MM.1S (cell line): ENCODE results near the gene PPL.
A peak's percentile ranks its signal among the peaks of the same experiment; 100 is the strongest.

Experiments used
- DNase-seq: peaks from one replicate; pipeline ENCODE4 v3.0.0-alpha.2; 2015
- H2AFZ ChIP-seq: fragments of 300-600 bp; sonication (generic); 2 replicates; pipeline ENCODE4 v1.6.0; 2016; ENCODE audit warnings: antibody characterized with exemption, low read length
- H3F3A ChIP-seq: fragments of 300-600 bp; sonication (generic); 2 replicates; pipeline ENCODE4 v1.6.1; 2016; ENCODE audit warnings: mild to moderate bottlenecking, antibody characterized with exemption, low read length, moderate library complexity, mixed read lengths; ENCODE audit not compliant: insufficient read depth
- H3K27ac ChIP-seq: fragments of 300-600 bp; sonication (generic); 2 replicates; pipeline ENCODE4 v1.5.1; 2016; ENCODE audit warnings: mild to moderate bottlenecking, low read length
- H3K27me3 ChIP-seq: fragments of 300-600 bp; sonication (generic); replicated peaks from 2 replicates; pipeline ENCODE4 v1.6.0; 2016; ENCODE audit warnings: low read length; ENCODE audit not compliant: insufficient read depth
- H3K36me3 ChIP-seq: fragments of 300-600 bp; sonication (generic); replicated peaks from 2 replicates; pipeline ENCODE4 v1.6.1; 2016; ENCODE audit warnings: mild to moderate bottlenecking, low read length, mixed read lengths; ENCODE audit not compliant: insufficient read depth
- H3K4me1 ChIP-seq: fragments of 300-600 bp; sonication (generic); 2 replicates; pipeline ENCODE4 v1.6.1; 2016; ENCODE audit warnings: low read length, mixed read lengths
- H3K4me2 ChIP-seq: fragments of 300-600 bp; sonication (generic); 2 replicates; pipeline ENCODE4 v1.6.0; 2016; ENCODE audit warnings: low read depth, low read length
- H3K4me3 ChIP-seq: fragments of 300-600 bp; sonication (generic); 2 replicates; pipeline ENCODE4 v1.5.1; 2016; ENCODE audit warnings: low read length, mixed read lengths
- H3K79me2 ChIP-seq: fragments of 300-600 bp; sonication (generic); 2 replicates; pipeline ENCODE4 v1.6.1; 2016; ENCODE audit warnings: mixed run types, low read length, mixed read lengths
- H3K9ac ChIP-seq: fragments of 300-600 bp; sonication (generic); 2 replicates; pipeline ENCODE4 v1.6.1; 2016; ENCODE audit warnings: low read length, mixed read lengths
- H3K9me2 ChIP-seq: fragments of 300-600 bp; sonication (generic); replicated peaks from 2 replicates; pipeline ENCODE4 v1.6.1; 2016; ENCODE audit warnings: mild to moderate bottlenecking, low read length, mixed read lengths; ENCODE audit not compliant: insufficient read depth
- H3K9me3 ChIP-seq: fragments of 300-600 bp; sonication (generic); replicated peaks from 2 replicates; pipeline ENCODE4 v1.6.1; 2016; ENCODE audit warnings: mild to moderate bottlenecking, low read length, mixed read lengths; ENCODE audit not compliant: insufficient read depth
- H4K20me1 ChIP-seq: fragments of 300-600 bp; sonication (generic); 2 replicates; pipeline ENCODE4 v1.6.1; 2016; ENCODE audit warnings: mild to moderate bottlenecking, low read length, moderate library complexity, mixed read lengths; ENCODE audit not compliant: insufficient read depth
- EZH2 ChIP-seq: fragments of 300-600 bp; sonication (generic); optimal IDR thresholded peaks from 2 replicates; pipeline ENCODE3; 2017; ENCODE audit warnings: low read depth, mild to moderate bottlenecking, antibody characterized with exemption, low read length, mixed read lengths
- EZH2phosphoT487 ChIP-seq: fragments of 300-600 bp; sonication (generic); IDR thresholded peaks from 2 replicates; pipeline ENCODE4 v1.6.1; 2018; ENCODE audit warnings: antibody characterized with exemption, low read length
- TF ChIP-seq, protein P1 (sequence below): fragments of 300-600 bp; sonication (generic); IDR thresholded peaks from 2 replicates; pipeline ENCODE4 v1.5.1; 2016; ENCODE audit warnings: antibody characterized with exemption, low read length, mixed read lengths

PPL gene

DNA sequence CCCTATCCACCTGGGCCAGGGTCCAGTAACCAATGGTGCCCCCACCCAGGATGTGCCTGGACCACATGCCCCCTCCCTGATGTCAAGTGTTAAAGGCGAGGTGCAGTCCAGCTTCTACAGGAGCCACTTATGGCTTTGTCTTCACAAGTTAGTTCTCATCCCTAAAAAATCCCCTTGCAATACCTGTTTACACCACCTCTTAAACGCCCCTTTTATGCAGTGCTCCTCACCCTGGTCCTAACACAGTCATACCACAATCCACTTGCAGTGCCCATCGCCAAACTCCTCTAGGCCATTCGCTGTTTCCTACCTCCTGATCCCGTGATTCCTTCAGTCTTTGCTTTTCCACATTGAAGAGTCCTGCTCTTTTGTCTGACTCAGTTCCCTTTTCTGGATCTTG, 97.0 kb downstream of the PPL start:
- Histone ChIP-seq H4K20me1 (no peaks in the 10 kb centered on the region), H3K9me3 (no peaks in the 10 kb centered on the region), H3K27me3 (no peaks in the 10 kb centered on the region), H3K4me1 (peaks cover 19% of the 10 kb centered on the region), H2AFZ (no peak overlapping the region), H3K9ac (no peak overlapping the region), H3K4me2 (no peak overlapping the region), H3K4me3 (no peak overlapping the region), H3F3A (peaks cover 18% of the 10 kb centered on the region), H3K79me2 (peaks cover 63% of the 10 kb centered on the region), H3K36me3 (peaks cover 5% of the 10 kb centered on the region; the same call in 1 of the 2 replicates), H3K27ac (no peak overlapping the region), H3K9me2 (no peaks in the 10 kb centered on the region)
- DNase-seq: no peak
- TF ChIP-seq EZH2phosphoT487 (no peak), EZH2 (no peak)
- TF ChIP-seq, protein P1, sequence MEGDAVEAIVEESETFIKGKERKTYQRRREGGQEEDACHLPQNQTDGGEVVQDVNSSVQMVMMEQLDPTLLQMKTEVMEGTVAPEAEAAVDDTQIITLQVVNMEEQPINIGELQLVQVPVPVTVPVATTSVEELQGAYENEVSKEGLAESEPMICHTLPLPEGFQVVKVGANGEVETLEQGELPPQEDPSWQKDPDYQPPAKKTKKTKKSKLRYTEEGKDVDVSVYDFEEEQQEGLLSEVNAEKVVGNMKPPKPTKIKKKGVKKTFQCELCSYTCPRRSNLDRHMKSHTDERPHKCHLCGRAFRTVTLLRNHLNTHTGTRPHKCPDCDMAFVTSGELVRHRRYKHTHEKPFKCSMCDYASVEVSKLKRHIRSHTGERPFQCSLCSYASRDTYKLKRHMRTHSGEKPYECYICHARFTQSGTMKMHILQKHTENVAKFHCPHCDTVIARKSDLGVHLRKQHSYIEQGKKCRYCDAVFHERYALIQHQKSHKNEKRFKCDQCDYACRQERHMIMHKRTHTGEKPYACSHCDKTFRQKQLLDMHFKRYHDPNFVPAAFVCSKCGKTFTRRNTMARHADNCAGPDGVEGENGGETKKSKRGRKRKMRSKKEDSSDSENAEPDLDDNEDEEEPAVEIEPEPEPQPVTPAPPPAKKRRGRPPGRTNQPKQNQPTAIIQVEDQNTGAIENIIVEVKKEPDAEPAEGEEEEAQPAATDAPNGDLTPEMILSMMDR: no peak

DNA sequence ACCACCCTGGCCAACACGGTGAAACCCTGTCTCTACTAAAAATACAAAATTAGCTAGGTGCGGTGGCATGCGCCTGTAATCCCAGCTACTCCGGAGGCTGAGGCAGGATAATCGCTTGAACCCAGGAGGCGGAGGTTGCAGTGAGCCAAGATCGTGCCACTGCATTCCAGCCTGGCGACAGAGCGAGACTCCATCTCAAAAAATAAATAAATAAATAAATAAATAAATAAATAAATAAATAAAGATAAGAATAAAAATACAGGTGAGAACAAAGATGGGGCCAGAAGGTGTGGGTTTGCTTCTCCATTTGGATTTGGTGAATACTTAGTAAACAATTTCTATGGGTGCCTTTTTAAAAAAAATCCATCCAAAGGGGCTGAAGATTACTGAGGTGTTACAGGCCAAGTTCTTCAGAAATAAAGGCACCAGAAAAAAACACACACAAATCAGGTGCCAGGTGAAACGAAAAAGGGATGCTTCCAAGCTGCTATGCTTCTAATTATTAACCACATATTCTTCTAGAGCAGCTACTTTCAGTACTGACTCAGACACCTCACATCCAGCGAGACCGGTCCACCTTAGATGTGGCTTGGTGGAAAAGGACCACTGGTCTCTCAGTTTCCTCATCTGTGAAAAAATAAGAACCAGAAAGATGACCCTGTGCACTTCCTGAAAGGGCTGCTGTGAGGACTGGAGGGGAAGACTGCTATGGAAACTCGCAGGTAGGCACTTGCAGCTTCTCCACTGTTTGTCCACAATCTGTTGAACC, 99.0 kb downstream of the PPL start:
- Histone ChIP-seq H3K36me3 (no peaks in the 10 kb centered on the region; the same call in 1 of the 2 replicates), H3K9ac (no peak overlapping the region)
- TF ChIP-seq, protein P1: no peak
- TF ChIP-seq EZH2phosphoT487 (no peak), EZH2 (no peak)

DNA sequence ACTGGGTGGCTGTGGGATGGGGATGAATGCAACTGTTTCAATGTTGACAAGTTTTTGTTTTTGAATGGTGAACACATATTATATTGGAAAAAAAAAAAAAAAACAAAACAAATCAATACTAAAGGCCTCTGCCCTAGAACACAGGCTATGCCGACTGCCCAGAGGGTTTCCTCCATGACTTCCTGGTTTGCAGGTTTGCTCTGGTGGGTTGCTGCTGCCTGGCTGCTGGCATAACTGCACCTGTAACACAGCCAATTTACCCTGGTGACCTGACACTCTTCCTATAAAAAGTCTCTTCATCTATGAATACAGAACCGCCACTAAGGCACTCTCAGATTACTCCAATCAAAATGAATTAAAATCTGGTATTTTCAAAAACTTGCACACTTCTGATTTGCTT, 100.2 kb downstream of the PPL start:
- H3F3A ChIP-seq: peaks cover 18% of the 10 kb centered on the region
- no peaks in the 10 kb centered on the region for H3K9me3 ChIP-seq
- no peaks in the 10 kb centered on the region for H4K20me1 ChIP-seq
- H3K4me1 ChIP-seq: peaks cover 19% of the 10 kb centered on the region
- H3K9me2 ChIP-seq: no peaks in the 10 kb centered on the region
- H2AFZ ChIP-seq: no peak overlapping the region
- H3K79me2 ChIP-seq: peaks cover 60% of the 10 kb centered on the region
- DNase-seq: no peak
- TF ChIP-seq, protein P1: no peak
- H3K27me3 ChIP-seq: no peaks in the 10 kb centered on the region
- no peak overlapping the region for H3K9ac ChIP-seq
- H3K36me3 ChIP-seq: peaks cover 7% of the 10 kb centered on the region
- no peak overlapping the region for H3K4me2 ChIP-seq
- no peak overlapping the region for H3K27ac ChIP-seq
- H3K4me3 ChIP-seq: no peak overlapping the region

More for the DNA sequence above, 99.0 kb downstream of the PPL start:
- no peak overlapping the region for H3K4me3 ChIP-seq
- H3K27me3 ChIP-seq: no peaks in the 10 kb centered on the region
- no peaks in the 10 kb centered on the region for H3K9me3 ChIP-seq
- H3K27ac ChIP-seq: peak overlapping the region; percentile 40; the same call in 1 of the 2 replicates
- peaks cover 19% of the 10 kb centered on the region for H3K4me1 ChIP-seq
- H3K4me2 ChIP-seq: no peak overlapping the region
- H3F3A ChIP-seq: peaks cover 18% of the 10 kb centered on the region
- H2AFZ ChIP-seq: no peak overlapping the region
- H3K9me2 ChIP-seq: no peaks in the 10 kb centered on the region
- peaks cover 60% of the 10 kb centered on the region for H3K79me2 ChIP-seq
- peak; percentile 75 for DNase-seq
- no peaks in the 10 kb centered on the region for H4K20me1 ChIP-seq
